ENCODE data around the gene PHACTR3. TPM values are rescaled to one million over a fixed set of nuclear protein-coding genes. Genes with fewer than 3 reads are reported as not detected.

The PHACTR3 gene
- total RNA-seq, 1 donor = not detected

DNA sequence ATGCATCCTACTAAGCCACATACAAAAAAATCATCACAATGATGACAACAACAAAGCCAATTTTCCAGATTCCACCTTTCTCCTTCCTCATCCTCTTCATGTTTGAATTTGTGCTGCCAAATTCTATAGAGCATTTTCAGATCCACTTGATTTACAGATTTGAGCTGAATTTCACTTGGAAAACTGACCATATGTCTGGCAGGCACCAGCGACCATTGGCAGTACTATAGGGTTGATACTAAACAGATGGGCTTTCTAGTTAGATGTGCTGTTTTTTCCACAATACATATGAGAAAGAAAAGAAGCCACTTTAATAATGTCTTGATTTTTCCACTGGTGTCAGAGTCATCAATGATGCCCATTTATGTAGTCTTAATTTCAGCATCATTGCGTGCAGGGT, 127.0 kb downstream of the PHACTR3 start:
- TF ChIP-seq, protein P1, sequence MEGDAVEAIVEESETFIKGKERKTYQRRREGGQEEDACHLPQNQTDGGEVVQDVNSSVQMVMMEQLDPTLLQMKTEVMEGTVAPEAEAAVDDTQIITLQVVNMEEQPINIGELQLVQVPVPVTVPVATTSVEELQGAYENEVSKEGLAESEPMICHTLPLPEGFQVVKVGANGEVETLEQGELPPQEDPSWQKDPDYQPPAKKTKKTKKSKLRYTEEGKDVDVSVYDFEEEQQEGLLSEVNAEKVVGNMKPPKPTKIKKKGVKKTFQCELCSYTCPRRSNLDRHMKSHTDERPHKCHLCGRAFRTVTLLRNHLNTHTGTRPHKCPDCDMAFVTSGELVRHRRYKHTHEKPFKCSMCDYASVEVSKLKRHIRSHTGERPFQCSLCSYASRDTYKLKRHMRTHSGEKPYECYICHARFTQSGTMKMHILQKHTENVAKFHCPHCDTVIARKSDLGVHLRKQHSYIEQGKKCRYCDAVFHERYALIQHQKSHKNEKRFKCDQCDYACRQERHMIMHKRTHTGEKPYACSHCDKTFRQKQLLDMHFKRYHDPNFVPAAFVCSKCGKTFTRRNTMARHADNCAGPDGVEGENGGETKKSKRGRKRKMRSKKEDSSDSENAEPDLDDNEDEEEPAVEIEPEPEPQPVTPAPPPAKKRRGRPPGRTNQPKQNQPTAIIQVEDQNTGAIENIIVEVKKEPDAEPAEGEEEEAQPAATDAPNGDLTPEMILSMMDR (IDR thresholded peaks at IDR 0.05; ENCODE audit: insufficient read depth, low read depth, low read length) = no peak
- DNase-seq (ENCODE audit: low read depth) = no peak
- H3K4me3 ChIP-seq (ENCODE audit: low read depth, low read length) = no peak overlapping the region

DNA sequence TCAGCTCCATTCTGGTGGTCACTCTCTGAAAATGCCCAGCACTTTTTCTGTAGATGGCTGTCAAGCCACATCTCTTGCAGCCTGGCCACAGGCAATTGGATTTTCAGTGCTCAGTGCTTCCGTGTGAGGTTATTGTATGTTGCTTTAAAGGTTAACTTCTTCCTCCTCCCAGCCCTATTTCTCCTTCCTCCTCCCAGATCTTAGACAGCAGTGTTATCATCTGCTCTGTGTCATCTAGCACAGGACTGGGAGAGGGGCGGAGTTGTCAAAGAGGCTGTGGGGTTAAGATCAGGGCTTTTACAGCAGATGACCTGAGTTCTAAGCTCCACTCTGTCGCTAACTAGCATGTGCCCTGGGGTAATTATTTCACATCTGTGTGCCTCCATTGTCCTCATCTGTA, 129.0 kb downstream of the PHACTR3 start:
- TF ChIP-seq, protein P1 (IDR thresholded peaks at IDR 0.05; ENCODE audit: insufficient read depth, low read depth, low read length) = no peak
- H3K4me3 ChIP-seq (ENCODE audit: low read depth, low read length) = no peak overlapping the region
- DNase-seq (ENCODE audit: low read depth) = no peak

DNA sequence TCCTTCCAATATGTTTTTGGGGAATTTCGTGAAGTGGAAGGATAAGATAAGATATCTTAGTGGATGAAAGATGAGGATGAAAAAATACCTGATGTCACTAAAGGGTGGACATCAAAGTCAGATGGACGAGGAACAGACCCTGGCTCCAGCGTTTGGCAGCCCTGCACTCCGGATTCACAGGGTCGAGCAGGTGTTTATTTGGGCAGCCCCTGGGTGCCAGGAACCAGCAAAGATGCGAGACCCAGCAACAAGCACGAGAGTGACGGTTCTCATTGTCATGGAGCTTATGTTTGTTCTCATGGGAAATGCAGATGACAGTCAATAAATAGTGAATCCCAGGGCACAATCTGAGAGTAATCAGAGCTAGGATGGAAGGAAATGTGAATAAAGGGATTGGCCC, 131.1 kb downstream of the PHACTR3 start:
- H3K4me3 ChIP-seq (ENCODE audit: low read depth, low read length) = no peak overlapping the region
- DNase-seq (ENCODE audit: low read depth) = no peak
- TF ChIP-seq, protein P1 (IDR thresholded peaks at IDR 0.05; ENCODE audit: insufficient read depth, low read depth, low read length) = no peak

DNA sequence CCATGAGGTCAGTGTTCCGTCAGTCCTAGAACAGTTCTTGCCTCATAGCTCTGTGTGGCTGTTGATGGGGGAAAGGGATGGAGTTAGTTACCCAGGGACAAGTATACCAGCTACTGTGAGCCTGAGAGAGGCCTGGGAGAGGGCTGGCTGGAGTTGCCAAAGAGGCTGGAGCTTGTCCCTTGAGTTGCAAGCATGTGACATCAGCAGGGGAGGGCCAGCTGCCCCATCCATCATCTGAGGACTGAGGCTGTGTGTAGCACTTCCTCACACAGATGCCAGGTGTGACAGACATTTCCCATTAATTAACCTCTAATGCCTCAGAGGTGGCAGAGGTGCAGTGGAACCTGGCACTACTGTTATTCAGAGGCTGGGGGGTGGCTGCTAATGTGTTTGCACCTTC, 131.6 kb downstream of the PHACTR3 start:
- DNase-seq (ENCODE audit: low read depth) = no peak
- TF ChIP-seq, protein P1 (IDR thresholded peaks at IDR 0.05; ENCODE audit: insufficient read depth, low read depth, low read length) = no peak
- H3K4me3 ChIP-seq (ENCODE audit: low read depth, low read length) = no peak overlapping the region

DNA sequence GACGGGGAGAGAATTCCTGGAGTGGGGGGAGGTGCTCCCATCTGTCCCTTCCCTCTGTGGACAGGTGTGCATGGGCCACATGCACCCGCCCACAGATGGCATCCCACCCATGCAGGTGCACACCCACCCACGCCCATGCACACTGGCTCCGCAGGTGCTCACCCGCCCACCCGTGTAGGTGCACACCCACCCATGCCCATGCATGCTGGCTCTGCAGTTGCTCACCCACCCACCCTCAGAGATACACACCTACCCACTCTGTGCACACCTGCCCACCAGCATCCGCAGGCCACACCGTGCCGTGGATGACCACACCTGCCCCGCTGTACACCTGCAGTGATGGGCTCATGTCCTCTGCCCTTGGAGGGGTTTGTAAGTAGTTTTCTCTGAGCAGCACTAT, 132.0 kb downstream of the PHACTR3 start:
- TF ChIP-seq, protein P1 (IDR thresholded peaks at IDR 0.05; ENCODE audit: insufficient read depth, low read depth, low read length) = no peak
- no peak for DNase-seq (ENCODE audit: low read depth)
- no peak overlapping the region for H3K4me3 ChIP-seq (ENCODE audit: low read depth, low read length)

DNA sequence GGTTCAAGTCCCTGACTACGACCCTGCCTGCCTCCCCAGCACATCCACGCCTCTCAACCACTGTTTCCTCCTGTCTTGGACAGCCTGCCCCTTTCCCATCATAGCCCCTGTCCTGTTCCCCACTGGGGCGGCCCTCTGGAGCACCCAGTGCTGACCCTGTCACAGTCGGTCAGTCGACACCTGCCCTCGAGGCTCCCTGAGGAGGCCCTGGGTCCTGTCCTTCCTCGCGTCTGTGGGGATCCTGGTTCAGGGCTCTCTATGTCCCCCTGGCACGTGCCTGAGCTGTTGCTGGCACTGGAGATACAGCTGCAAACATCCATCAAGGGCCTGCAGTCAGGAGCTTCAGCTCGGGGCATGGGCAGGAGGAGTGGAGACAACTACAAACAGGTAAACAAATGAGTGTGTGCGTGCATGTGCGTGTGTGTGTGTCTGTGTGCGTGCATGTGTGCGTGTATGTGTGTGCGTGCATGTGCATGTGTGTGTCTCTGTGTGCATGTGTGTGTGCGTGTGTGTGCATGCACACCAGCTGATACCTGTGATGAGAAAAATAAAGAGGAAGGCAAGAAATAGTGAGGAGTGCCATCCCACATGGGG, 132.8 kb downstream of the PHACTR3 start:
- TF ChIP-seq, protein P1 (IDR thresholded peaks at IDR 0.05; ENCODE audit: insufficient read depth, low read depth, low read length) = no peak
- H3K4me3 ChIP-seq (ENCODE audit: low read depth, low read length) = no peak overlapping the region
- DNase-seq (ENCODE audit: low read depth) = no peak

DNA sequence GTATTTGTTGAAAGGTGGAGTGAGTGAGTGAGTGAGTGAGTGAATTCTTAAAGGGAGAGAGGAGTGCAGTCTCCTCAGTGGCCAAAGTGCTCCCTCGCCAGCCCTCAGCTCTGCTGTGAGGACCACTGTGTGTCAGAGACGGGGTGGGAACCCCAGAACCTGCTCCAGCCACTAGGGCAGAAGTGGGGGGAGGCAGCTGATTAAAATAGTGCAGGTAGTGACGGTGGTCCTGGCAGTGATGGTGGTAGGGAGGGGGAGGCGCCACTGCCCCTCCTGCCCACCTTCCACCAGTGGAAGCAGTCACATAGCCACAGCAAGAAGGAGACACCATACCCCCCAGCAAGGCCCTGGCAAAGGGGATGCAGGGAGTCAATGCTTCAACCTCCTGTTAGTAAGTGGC, 133.5 kb downstream of the PHACTR3 start:
- no peak for DNase-seq (ENCODE audit: low read depth)
- TF ChIP-seq, protein P1 (IDR thresholded peaks at IDR 0.05; ENCODE audit: insufficient read depth, low read depth, low read length) = no peak
- H3K4me3 ChIP-seq (ENCODE audit: low read depth, low read length) = no peak overlapping the region

Measured in fibroblast of villous mesenchyme (primary cell).